A673 (cell line): Measurements from ENCODE around the gene JCAD. TPM values are rescaled to one million over a fixed set of nuclear protein-coding genes. Genes with fewer than 3 reads are reported as not detected.

Source experiments
- BruUV-seq: library from RNA; stranded (reverse); fragments of 400-500 nt; replicated peaks from 2 replicates; lab custom pipeline; 2021; lab: Mats Ljungman, UMichigan
- CTCF ChIA-PET: fragments of 300-600 bp; sonication (Branson Sonifier 250); formaldehyde crosslinking; loops from one replicate; lab custom pipeline; 2022; ENCODE audit warnings: antibody characterized with exemption; lab: Charles Lee
- POLR2A ChIA-PET: fragments of 300-600 bp; sonication (Branson Sonifier 250); formaldehyde crosslinking; loops from one replicate; lab custom pipeline; 2022; ENCODE audit warnings: antibody characterized with exemption; ENCODE audit not compliant: low non-redundant PET; lab: Charles Lee
- DNase-seq: peaks from one replicate; pipeline ENCODE4 v3.0.0-alpha.2; 2015; ENCODE audit warnings: low spot score
- H3K27ac ChIP-seq: fragments of 200-600 bp; sonication (generic); 2 replicates; pipeline ENCODE4 v1.5.1; 2016; ENCODE audit warnings: mixed run types, low read depth, mild to moderate bottlenecking, mixed read lengths, antibody characterized with exemption, low read length; ENCODE audit not compliant: poor library complexity, severe bottlenecking
- H3K27me3 ChIP-seq: fragments of 200-600 bp; sonication (generic); replicated peaks from 2 replicates; pipeline ENCODE4 v1.6.1; 2017; ENCODE audit warnings: mixed run types, low read depth, mild to moderate bottlenecking, mixed read lengths, antibody characterized with exemption, low read length; ENCODE audit not compliant: insufficient read depth, poor library complexity
- H3K36me3 ChIP-seq: fragments of 200-600 bp; sonication (generic); 2 replicates; pipeline ENCODE4 v1.6.1; 2016; ENCODE audit warnings: mixed run types, mild to moderate bottlenecking, mixed read lengths, antibody characterized with exemption, low read length; ENCODE audit not compliant: insufficient read depth, poor library complexity, severe bottlenecking
- H3K4me1 ChIP-seq: fragments of 200-600 bp; sonication (generic); 2 replicates; pipeline ENCODE4 v1.6.1; 2017; ENCODE audit warnings: mixed run types, mild to moderate bottlenecking, mixed read lengths, antibody characterized with exemption, low read length; ENCODE audit not compliant: insufficient read depth, poor library complexity, severe bottlenecking
- H3K4me3 ChIP-seq: fragments of 200-600 bp; sonication (generic); 2 replicates; pipeline ENCODE4 v1.5.1; 2016; ENCODE audit warnings: low read depth, mixed run types, mild to moderate bottlenecking, mixed read lengths, low read length; ENCODE audit not compliant: poor library complexity, severe bottlenecking
- H3K9me3 ChIP-seq: fragments of 200-600 bp; sonication (generic); 2 replicates; pipeline ENCODE4 v1.6.1; 2016; ENCODE audit warnings: mixed run types, low read depth, mild to moderate bottlenecking, mixed read lengths, antibody characterized with exemption, low read length; ENCODE audit not compliant: poor library complexity, severe bottlenecking
- CTCF ChIP-seq: fragments of 300-800, 200-600 bp; sonication (generic); conservative IDR thresholded peaks from 2 replicates; pipeline ENCODE4 v1.5.1; 2017; ENCODE audit warnings: low read depth, mild to moderate bottlenecking, antibody characterized with exemption, low read length, moderate library complexity, mixed read lengths
- EZH2 ChIP-seq: fragments of 200-600 bp; sonication (generic); IDR thresholded peaks from 2 replicates; pipeline ENCODE4 v1.6.1; 2017; ENCODE audit warnings: borderline replicate concordance, low read depth, mild to moderate bottlenecking, mixed read lengths, antibody characterized with exemption, low read length; ENCODE audit not compliant: poor library complexity, severe bottlenecking
- intact Hi-C: fragments of 100-400 bp; cut with micrococcal nuclease; formaldehyde crosslinking; loops from one replicate; pipeline ENCODE4 v1.10.0; 2022; ENCODE audit not compliant: unreplicated experiment
- total RNA-seq: library from RNA; stranded (reverse); gene quantifications from 2 replicates; pipeline ENCODE4 v1.2.3, GENCODE V29; 2021

JCAD gene
- total RNA-seq, 1 experiment from 2014 or later: 65.8 TPM

- Histone ChIP-seq H3K9me3 (no peaks in the 10 kb centered on the region), H3K27ac (no peak overlapping the region), H3K4me3 (no peak overlapping the region), H3K36me3 (peaks cover 67% of the 10 kb centered on the region), H3K4me1 (peaks cover 41% of the 10 kb centered on the region), H3K27me3 (no peaks in the 10 kb centered on the region)
- BruUV-seq: no TSS peak
- no peak for DNase-seq
- ChIA-PET POLR2A (no interaction called here), CTCF (no interaction called here)
- intact Hi-C loops: no loop called here
- no peak for TF ChIP-seq EZH2
- no peak for TF ChIP-seq CTCF
Measured at GRCh38 chr10:30039567-30039966, 19.8 kb downstream of the JCAD start.

GRCh38 chr10:30038781-30039536 is 20.4 kb downstream of the JCAD start:
- Histone ChIP-seq H3K27me3 (no peaks in the 10 kb centered on the region), H3K36me3 (peaks cover 65% of the 10 kb centered on the region), H3K4me1 (peaks cover 41% of the 10 kb centered on the region), H3K9me3 (no peaks in the 10 kb centered on the region), H3K27ac (no peak overlapping the region), H3K4me3 (no peak overlapping the region)
- POLR2A ChIA-PET: no interaction called here
- no peak for TF ChIP-seq EZH2
- no peak for TF ChIP-seq CTCF
- no peak for DNase-seq
- intact Hi-C loops: no loop called here
- BruUV-seq: no TSS peak
- CTCF ChIA-PET: interaction anchor here (0.5 kb wide), 1 partner anchor 12 kb away, joined by 3 read pairs; no protein-coding TSS in a partner anchor

GRCh38 chr10:30037620-30038336 is 21.6 kb downstream of the JCAD start:
- ChIA-PET POLR2A (no interaction called here), CTCF (no interaction called here)

More at GRCh38 chr10:30037620-30038336, 21.6 kb downstream of the JCAD start:
- BruUV-seq: no TSS peak
- intact Hi-C loops: no loop called here
- Histone ChIP-seq H3K27me3 (no peaks in the 10 kb centered on the region), H3K4me3 (no peak overlapping the region), H3K36me3 (peaks cover 57% of the 10 kb centered on the region), H3K27ac (no peak overlapping the region), H3K4me1 (peaks cover 31% of the 10 kb centered on the region), H3K9me3 (no peaks in the 10 kb centered on the region)
- no peak for DNase-seq
- no peak for TF ChIP-seq EZH2
- TF ChIP-seq CTCF: no peak
